ENCODE data around the gene ERG28.
A peak's percentile ranks its signal among the peaks of the same experiment; 100 is the strongest.

ERG28 gene

GRCh38 chr14:75661499-75661814 lies 781 bp upstream of the ERG28 start:
- TF ChIP-seq, protein P1, sequence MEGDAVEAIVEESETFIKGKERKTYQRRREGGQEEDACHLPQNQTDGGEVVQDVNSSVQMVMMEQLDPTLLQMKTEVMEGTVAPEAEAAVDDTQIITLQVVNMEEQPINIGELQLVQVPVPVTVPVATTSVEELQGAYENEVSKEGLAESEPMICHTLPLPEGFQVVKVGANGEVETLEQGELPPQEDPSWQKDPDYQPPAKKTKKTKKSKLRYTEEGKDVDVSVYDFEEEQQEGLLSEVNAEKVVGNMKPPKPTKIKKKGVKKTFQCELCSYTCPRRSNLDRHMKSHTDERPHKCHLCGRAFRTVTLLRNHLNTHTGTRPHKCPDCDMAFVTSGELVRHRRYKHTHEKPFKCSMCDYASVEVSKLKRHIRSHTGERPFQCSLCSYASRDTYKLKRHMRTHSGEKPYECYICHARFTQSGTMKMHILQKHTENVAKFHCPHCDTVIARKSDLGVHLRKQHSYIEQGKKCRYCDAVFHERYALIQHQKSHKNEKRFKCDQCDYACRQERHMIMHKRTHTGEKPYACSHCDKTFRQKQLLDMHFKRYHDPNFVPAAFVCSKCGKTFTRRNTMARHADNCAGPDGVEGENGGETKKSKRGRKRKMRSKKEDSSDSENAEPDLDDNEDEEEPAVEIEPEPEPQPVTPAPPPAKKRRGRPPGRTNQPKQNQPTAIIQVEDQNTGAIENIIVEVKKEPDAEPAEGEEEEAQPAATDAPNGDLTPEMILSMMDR (conservative IDR thresholded peaks at IDR 0.05; ENCODE audit: control insufficient read depth, insufficient read depth, low read depth, low read length): no peak
- peak overlapping the region; percentile 97 for H3K4me3 ChIP-seq (ENCODE audit: control insufficient read depth, low read depth, low read length)

GRCh38 chr14:75660238-75660629 lies 442 bp downstream of the ERG28 start:
- no peak for DNase-seq (ENCODE audit: low read depth)
- H3K4me3 ChIP-seq (ENCODE audit: control insufficient read depth, low read depth, low read length): peak overlapping the region; percentile 97
- TF ChIP-seq, protein P1 (conservative IDR thresholded peaks at IDR 0.05; ENCODE audit: control insufficient read depth, insufficient read depth, low read depth, low read length): no peak

More at GRCh38 chr14:75661499-75661814, 781 bp upstream of the ERG28 start:
- DNase-seq (ENCODE audit: low read depth): no peak

GRCh38 chr14:75658957-75659356 lies 1.7 kb downstream of the ERG28 start:
- TF ChIP-seq, protein P1 (conservative IDR thresholded peaks at IDR 0.05; ENCODE audit: control insufficient read depth, insufficient read depth, low read depth, low read length): no peak
- H3K4me3 ChIP-seq (ENCODE audit: control insufficient read depth, low read depth, low read length): no peak overlapping the region
- DNase-seq (ENCODE audit: low read depth): no peak

DNA sequence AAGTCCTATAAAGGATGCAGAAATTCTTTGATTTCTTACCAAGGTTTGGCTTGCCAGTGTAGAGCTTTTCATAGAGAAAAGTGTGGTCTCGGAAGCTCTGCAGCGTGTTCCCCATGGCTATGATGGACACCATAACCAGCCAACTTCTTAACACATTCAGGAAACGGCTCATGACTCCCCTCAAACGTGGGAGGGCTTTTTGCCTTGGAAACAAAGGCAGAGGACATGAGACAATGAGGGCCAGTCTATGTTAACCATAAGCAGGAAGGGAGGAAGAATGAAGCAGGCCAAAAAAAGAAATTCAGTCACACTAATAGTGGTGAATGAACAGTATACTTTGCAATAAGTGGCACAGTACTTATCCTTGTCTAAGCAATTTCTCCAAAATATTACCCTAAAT lies 3.3 kb downstream of the ERG28 start:
- DNase-seq (ENCODE audit: low read depth): no peak
- H3K4me3 ChIP-seq (ENCODE audit: control insufficient read depth, low read depth, low read length): no peak overlapping the region
- TF ChIP-seq, protein P1 (conservative IDR thresholded peaks at IDR 0.05; ENCODE audit: control insufficient read depth, insufficient read depth, low read depth, low read length): no peak

DNA sequence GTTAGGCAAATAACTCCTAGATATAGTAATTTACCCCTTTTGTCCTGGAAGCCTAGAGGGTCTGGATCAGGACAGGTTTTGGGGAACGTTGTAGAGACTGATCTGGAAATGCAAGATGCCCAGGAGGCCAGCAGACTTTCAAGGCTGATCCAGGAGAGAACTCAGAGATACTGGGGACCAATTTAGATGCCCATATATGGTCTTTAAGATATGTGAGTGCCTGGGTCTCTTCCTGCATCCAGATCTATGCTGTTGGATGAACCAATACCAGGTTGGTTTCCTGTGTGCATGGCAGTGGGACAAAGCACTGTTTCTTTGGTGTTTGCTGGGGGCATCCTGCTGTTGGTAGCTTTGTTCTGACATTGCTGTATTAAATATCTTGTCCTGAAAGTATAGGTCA lies 5.4 kb downstream of the ERG28 start:
- TF ChIP-seq, protein P1 (conservative IDR thresholded peaks at IDR 0.05; ENCODE audit: control insufficient read depth, insufficient read depth, low read depth, low read length): no peak
- DNase-seq (ENCODE audit: low read depth): no peak
- H3K4me3 ChIP-seq (ENCODE audit: control insufficient read depth, low read depth, low read length): no peak overlapping the region

- peak; percentile 70 for DNase-seq (ENCODE audit: low read depth)
- TF ChIP-seq, protein P1 (conservative IDR thresholded peaks at IDR 0.05; ENCODE audit: control insufficient read depth, insufficient read depth, low read depth, low read length): peak; percentile 99
- no peak overlapping the region for H3K4me3 ChIP-seq (ENCODE audit: control insufficient read depth, low read depth, low read length)
Observed at GRCh38 chr14:75654127-75654732, 6.4 kb downstream of the ERG28 start.

DNA sequence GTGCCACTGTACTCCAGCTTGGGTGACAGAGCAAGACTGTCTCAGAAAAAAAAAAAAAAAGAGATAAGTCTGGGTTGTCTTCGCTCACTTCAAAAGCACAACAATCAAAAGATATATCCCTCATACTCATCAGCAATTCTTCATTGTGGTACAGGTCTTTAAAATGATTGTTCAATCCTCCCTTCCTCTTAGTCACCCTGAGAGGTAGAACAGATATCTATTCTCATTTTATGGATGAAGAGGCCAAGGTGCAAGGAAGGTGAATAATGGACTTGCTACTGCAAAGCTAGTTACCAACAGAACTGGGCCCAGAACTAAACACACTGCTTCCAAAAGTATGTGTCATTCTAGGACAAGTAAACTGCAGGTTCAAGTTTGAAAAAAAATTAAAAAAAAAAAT lies 7.1 kb downstream of the ERG28 start:
- no peak overlapping the region for H3K4me3 ChIP-seq (ENCODE audit: control insufficient read depth, low read depth, low read length)
- DNase-seq (ENCODE audit: low read depth): no peak

More for the DNA sequence above, 7.1 kb downstream of the ERG28 start:
- TF ChIP-seq, protein P1 (conservative IDR thresholded peaks at IDR 0.05; ENCODE audit: control insufficient read depth, insufficient read depth, low read depth, low read length): no peak

Measured in fibroblast of mammary gland (primary cell).